DMS 273 (cell line): ENCODE measurements around the gene TAF3.

Experiments used
- DNase-seq: peaks from one replicate; lab custom pipeline; 2025; ENCODE audit not compliant: unreplicated experiment; lab: John Stamatoyannopoulos, UW

TAF3 gene

DNA sequence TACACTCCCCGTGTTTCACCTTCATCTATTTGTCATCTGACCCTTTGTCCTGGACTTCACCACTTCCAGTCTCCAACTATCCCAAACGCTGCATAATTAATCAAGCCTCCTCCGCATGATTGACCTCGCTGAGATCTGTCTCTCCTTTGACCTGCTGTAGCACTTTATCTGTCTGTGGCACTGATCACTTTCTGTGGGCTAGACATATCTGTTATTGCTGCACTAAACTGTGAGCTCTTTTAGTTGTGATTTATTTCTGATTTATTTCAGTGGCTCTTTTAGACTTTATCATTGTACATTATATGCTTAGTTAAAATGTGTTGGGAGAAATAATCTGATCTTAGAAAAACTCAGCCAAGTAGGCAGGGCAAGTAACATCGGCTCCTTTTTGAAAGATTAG, 144.3 kb downstream of the TAF3 start:
- no peak for DNase-seq

DNA sequence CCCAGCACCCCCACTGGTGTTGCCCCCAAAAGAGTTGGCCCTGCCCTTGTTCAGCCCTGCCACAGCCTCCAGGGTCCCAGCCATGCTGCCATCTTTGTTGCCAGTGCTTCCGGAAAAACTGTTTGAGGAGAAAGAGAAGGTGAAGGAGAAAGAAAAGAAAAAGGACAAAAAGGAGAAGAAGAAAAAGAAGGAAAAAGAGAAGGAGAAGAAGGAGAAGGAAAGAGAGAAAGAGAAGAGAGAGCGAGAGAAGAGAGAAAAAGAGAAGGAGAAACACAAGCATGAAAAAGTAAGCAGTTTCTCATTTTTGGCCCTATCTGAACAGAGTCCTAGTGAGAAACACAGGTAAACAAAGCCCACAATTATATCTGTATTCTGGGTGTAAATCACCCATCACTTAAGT, 147.2 kb downstream of the TAF3 start:
- DNase-seq, result no peak

DNA sequence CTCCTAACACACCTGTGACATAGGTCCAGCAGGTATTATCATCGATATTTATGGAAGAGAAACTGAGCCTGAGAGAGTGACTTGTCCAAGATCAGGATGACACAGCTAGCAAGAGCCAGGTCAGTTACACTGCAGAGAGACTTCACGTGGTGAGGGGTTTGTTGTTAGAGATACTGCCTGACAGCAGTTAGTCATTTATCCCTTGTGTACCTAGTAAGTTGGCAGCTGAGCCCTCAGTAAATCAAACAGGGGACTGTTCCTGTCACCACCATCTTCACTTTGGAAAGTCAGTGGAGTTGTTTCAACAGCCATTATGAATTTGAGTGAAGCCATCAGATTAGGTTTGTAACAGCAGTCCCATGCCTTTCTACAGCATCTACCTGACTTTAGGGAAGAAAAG, 148.7 kb downstream of the TAF3 start:
- no peak for DNase-seq

DNA sequence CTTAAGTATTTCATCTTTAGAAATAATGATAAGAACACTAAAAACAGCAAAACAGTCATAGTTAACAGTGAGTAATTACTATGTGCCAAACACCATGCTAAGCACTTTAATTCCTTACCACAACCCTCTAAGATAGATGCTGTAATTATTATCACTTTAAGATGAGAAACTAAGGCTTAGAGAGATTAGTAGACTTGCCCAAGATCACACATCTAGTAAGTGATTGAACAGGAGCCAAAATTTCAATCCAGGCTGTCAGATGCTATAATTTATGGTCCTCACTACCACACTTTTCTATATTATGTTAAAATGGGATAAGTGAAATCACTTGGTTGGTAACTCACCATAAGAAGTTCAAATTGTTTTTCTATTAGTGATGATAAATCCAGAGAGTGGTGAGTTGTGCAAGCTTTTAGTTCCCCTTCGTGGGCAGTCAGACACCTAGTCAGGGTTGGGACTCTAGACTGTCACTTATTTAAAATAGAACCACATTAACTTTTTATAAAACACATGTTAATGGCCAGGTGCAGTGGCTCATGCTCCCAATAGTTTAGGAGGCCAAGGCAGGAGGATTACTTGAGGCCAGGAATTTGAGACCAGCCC, 150.3 kb downstream of the TAF3 start:
- no peak for DNase-seq

DNA sequence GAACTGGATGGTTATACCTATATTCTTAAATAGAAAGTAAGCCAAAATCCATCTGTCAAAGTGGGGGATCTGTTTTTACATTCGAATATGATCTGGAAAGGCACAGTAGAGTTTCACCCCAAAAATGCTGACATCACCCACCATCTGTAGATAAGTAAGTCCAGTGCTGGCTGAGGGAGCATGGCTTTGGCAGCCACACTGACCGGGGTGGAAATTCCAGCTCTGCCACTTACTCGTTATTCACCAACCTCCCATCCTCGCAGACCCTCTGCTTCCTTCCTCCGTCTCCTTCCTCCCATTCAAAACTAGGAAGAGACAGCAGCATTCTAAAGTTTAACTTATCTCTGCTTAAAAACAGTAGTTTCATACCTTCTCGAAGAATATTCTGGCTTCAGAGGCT, 151.3 kb downstream of the TAF3 start:
- no peak for DNase-seq

DNA sequence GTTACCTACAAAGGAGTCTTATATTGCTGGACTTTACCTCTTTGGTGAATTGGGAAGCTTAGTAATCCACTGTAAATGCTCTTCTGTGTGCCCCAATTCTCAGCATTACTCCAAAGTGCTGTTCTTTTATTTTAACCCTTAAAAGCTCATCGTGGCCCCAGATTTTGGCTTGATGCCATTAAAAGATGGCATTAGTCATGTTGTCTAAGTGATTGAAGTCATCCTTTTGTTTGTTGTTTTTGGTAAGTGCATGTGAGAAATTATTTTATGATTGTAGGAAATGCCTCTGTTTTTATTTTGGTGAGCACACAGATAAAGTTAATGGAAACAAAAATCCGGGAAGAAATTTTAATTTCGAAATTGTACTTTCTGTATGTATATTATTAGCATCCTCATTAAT, 153.6 kb downstream of the TAF3 start:
- DNase-seq, result no peak

DNA sequence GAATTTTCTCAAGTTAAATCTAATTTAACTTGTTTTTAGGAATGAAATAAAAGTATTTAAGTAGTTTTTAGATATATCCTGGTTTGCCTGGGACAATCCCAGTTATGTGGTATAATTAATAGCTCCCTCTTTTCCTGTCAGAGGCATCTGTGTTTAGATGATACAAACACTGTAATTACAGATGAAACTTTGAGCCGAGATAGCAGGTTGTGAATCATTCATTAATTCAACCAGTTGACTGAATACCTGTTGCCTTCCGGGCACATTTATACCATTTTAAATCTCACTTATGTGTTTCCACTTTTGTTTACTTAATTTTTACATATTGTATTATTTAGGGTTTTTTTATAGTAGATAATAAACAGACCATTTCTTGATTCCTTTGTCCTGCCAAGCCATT, 154.1 kb downstream of the TAF3 start:
- DNase-seq, result no peak

DNA sequence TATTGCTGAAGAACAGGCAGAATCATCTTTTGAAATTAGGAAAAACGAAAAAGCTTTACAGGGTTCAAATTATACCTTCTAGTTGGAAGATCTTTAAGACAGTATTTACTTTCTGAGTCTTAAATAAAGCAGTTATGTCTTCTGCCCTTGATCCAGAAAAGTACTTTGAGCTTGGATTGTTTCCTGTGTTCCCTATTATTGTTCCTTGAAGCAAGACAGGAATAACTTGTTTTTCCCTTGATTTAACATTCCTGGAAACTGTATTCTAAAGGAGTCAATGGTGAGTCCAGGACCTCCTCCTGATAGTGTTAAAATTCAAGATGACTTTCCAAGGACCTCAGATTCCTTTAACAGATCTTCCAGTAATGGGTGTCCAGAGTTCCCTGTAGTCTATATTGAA, 161.9 kb downstream of the TAF3 start:
- no peak for DNase-seq

DNA sequence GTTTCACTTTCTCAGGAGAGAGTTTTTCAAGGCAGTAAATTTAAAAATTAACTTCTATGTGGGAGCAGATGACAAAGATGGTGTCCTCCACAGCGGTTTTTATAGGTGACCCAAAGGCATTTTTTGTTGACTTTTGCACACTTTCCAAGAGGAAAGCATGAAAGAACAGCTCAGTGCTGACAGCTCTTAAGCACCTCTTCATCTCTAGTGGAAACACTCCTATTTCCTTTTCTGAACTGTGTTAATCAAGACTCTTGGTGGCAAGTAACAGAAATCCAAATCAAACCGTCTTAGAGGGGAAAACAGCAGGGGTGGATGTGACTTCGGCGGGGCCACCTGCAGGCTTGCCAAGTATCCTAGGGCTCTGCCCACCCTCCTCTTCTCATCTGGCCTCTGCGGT, 164.4 kb downstream of the TAF3 start:
- DNase-seq, result no peak

DNA sequence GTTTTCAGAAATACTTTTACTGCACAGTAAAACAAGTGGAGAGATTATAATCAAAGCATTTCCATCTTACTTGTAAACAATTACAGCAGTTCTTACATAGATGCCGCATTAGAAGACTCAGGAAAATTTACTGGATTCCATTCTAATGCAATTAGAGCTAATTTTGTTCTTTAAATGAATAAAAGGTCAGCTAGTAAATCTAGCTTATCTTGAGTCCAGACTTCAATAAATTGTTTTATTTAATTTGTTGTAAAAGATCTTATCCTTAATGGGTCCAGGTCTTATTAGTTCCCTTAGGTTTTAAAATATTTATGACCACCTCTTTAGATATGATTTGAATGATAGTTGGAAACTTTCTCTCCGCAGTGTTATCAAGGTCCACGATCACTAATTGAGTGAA, 166.0 kb downstream of the TAF3 start:
- DNase-seq, result no peak

DNA sequence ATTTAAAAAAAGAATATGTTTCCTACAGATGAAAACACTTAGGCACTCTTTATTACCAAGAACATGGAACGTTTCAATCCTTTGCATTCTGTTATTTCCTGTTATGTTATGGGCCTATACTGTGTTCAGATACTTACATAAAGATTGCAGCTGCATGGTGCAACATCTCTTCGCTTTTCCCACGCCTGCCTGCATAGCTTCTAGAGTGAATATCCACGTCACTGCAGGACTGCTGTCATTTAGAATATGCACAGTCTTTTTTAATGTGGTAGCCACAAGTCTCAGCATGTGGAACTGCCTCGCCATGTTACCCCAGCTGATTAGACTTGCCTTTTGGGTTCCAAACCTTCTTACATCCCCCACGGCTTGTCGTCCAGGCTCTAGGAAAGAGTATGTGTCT, 166.6 kb downstream of the TAF3 start:
- no peak for DNase-seq

DNA sequence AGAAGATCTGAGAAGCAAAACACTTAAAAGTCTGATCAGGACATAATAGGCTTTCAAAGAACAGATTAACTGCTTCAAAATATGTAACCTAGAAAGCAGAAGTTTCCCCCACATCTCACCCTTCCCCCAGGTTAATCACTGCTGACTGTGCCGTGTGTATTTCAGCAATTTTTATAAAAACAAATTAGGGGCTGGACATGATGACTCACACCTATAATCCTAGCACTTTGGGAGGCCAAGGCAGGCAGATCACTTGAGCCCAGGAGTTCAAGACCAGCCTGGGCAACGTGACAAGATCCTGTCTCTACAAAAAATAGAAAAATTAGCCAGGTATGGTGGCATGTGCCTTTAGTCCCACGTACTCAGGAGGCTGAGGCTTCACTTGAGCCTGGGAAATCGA, 168.5 kb downstream of the TAF3 start:
- DNase-seq, result no peak

DNA sequence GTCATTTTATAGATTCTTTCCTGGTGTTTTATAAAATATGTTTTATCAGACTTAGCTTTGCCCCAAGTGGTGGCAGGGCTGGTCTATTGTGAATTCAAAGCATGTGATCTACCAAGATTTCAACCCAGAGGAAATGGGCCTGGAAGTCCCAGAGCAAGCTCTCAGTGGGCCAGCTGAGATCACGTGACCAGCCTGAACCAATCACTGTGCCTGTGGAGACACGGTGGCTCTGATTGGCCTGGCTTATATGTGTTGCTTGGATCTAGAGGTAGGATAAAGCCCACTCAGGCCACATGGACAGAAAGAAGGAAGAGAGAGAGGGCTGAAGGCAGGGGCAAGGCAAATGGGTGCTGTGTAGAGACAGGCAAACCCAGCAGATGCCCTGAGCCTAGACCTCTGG, 170.7 kb downstream of the TAF3 start:
- DNase-seq, result no peak

DNA sequence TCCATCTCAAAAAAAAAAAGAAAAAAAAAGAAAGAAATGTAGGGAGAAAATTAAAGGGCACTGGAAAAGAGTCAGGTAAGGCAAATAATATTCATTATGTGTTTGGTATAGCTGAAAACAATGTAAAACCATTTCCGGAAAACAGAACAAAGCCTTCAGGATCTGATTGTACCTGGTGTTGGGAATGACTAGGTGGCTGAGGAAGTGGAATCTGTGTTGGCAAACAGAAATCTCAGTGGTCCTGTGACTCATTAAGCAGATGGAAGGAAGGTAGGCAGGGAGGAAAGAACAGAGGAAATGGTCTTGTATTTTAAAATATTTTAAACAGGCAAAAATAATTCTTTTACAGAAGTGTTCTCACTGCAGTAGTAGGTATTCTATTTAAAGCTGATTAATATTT, 180.5 kb downstream of the TAF3 start:
- DNase-seq, result no peak

DNA sequence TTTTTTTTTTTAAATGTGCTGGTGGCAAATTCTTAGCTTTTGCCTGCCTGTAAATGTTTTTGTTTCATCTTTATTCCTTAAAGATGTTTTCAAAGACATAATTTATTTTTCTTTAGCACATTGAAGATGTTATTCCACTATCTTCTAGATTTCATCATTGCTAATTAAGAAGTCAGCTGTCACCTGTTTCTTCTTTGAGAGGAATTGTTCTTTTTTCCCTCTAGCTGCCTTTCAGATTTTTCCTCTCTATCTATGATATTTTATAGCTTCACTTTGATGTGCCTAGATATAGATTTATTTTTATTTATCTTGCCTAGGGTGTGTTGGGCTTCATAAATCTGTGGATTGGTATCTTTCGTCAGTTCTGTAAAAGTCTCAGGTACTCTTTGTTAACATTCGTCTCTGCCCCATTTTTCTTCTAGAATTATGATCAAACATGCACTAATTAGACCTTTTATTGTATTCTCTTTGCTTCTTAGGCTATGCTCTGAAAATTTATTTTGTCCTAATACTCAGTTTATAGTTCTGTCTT, 186.2 kb downstream of the TAF3 start:
- DNase-seq, result no peak

DNA sequence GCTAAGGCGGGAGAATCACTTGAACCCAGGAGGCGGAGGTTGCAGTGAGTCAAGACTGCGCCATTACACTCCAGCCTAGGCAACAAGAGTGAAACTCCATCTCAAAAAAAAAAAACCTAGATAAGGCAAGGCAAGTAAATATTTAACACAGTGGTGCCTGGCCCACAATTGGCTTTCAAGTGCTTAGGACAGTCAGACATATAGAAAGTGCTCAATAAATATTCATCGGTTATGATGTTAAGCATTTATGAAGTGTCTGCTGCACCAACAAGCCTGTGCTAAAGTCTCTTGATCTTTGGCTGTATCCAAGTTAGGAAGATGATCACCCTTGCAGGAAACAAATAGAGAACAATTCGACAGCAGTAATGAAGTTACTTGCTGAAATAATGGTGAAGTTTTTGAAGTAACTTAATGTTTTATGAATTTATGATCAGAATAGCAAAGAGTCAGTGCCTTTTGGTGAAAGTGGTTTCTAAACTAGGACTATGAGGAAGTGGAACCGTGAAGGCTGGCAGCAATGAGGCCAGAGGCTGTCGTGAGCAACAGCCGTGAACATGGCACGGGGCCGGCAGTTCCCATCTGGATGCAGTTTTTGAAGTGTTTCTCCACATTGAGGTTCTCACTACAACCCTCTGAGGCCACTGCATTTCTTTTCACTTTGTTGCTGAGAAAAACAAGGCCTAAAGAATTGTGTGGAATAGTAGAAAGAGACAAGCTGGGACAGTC, 188.1 kb downstream of the TAF3 start:
- DNase-seq, result no peak

DNA sequence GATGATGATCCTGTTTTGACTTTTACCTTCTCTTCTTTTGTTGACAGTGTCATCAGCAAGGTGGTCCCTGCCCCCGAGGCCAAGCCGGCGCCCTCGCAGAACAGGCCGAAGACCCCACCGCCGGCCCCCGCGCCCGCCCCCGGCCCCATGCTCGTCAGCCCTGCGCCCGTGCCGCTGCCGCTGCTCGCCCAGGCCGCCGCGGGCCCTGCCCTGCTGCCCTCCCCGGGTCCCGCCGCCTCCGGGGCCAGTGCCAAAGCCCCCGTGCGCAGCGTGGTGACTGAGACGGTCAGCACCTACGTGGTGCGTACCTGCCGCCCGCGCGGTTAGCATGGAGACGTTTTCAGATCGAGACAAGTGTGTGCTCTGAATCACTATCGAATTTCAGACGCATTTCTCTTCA, 190.7 kb downstream of the TAF3 start:
- no peak for DNase-seq

DNA sequence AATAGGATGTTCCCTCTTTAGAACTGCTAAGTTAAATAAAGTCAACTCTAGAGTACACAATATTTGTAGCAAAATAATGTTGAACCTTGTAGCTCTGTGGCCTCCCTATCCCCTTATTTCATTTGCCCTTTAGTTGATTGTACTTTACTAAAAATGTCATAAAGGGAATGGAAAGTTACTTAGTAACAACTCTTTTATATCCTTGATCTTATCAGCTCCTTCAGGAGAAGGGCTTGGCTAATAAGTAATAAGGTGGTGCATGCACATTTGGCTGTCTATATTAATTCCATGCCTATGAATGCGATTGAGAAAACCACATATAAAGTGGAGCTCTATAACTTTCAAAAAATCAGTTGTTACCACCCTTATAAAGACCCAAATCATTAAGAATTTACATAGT, 194.7 kb downstream of the TAF3 start:
- DNase-seq, result no peak

DNA sequence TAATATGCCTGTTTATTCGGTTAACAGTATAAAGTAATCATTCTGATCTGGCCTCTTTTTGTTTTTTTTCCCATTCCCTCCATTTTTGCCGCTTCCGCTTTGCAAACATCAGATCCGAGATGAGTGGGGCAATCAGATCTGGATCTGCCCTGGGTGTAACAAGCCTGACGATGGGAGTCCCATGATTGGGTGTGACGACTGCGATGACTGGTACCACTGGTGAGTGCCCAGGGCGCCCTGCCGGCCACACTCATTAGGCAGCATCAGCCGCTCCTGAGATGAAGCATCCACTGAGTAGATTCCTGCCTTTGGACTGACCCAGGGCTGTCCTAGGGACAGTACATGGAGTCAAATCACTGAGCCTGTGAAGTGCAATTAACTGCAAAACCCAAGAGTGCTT, 195.3 kb downstream of the TAF3 start:
- no peak for DNase-seq

DNA sequence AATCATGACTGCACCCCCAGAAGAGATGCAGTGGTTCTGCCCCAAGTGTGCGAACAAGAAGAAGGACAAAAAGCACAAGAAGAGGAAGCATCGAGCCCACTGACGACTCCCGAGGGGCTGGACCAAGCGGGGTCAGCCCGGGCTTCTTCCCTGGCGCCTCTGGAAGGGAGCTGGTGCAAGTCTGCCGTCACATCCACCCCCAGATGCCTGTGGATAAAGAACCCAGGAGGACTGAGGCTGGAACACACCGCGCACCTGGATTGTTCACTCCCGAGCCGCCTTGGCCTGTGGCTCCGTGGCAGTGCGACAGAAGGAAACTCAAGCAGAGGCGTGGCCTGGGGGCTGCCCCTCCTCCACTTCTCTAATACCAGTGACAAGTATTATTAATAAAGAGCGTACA, 196.3 kb downstream of the TAF3 start:
- no peak for DNase-seq

DNA sequence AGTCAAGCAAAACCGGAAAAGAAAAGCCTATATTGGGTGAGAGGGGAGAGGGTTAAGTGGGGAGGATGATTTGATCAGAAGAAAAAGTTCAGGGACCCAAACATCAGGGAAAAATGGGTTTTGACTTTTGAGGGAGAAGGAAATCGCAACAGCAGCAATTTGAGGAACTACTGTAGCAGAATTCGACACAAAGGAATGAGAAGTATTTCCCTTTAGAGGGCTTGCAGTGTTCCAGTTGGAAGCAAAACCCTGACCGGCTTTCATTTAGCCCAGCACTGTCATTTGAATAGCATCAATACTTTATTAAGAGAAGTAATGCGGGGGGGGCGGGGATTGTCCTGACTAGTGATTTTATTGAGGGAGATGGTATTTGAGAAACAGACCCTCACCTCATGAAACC, 199.0 kb downstream of the TAF3 start:
- DNase-seq, result no peak

DNA sequence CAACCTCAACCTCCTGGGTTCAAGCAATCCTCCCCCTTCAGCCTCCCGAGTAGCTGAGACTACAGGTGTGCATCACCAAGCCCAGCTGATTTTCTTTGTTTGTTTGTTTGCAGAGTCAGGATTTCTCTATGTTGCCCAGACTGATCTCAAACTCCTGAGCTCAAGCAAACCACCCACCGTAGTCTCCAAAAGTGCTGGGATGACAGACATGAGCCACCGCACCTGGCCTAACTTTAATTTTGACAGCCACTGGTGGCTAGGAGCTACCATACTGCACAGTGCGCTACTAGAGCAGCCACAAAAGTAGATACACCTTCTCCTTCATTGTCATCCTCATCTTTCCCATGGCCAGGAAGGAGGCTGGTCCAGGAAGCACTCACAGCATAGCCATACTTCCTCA, 205.0 kb downstream of the TAF3 start:
- no peak for DNase-seq

DNA sequence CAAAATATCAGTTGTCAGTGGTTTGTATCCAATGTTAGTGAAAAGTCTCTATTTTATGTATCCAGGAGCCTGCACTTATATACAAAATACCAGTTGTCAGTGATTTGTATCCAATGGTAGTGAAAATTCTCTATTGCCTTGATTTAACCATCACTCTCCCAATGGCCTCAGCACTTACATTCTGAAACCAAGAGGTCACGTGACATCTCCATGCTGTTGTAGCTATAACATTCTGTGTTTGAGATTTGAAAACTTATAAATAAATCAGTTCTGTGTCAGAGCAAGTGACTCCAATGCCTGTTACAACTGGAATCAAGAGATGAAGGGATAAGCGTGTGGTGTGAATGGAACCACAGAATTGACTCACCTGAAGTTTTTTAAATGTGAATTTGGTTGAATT, 205.5 kb downstream of the TAF3 start:
- no peak for DNase-seq
